Sigmoid colon (tissue), 7 donors: ENCODE measurements around the gene APOH. TPM values are rescaled to one million over a fixed set of nuclear protein-coding genes. Genes with fewer than 3 reads are reported as not detected.

Experiments
- DNase-seq: peaks from one replicate; pipeline ENCODE4 v3.0.0-alpha.2; 2019
- H3K27ac ChIP-seq, 4 donors: fragments of 200-600 bp; sonication (generic); one replicate each; pipeline ENCODE4 v1.5.1; 2016 to 2019; ENCODE audit warnings: mild to moderate bottlenecking in 1 of 4
- H3K27me3 ChIP-seq, 3 donors: fragments of 200-600 bp; sonication (generic); one replicate each; pipeline ENCODE4 v1.5.1; 2019; ENCODE audit warnings: mild to moderate bottlenecking in 1 of 3
- H3K36me3 ChIP-seq, 4 donors: fragments of 200-600 bp; sonication (generic); one replicate each; pipeline ENCODE4 v1.5.1; 2016 to 2019
- H3K4me1 ChIP-seq, 4 donors: fragments of 200-600 bp; sonication (generic); one replicate each; pipeline ENCODE4 v1.5.1; 2017 to 2019
- H3K4me3 ChIP-seq, 4 donors: fragments of 200-600 bp; sonication (generic); one replicate each; pipeline ENCODE4 v1.5.1; 2017 to 2019; ENCODE audit warnings: mild to moderate bottlenecking in 2 of 4, moderate library complexity in 1 of 4
- H3K9me3 ChIP-seq, 4 donors: fragments of 200-600 bp in 3 of 4; sonication (generic) in 3 of 4; one replicate each; pipeline versions ENCODE4 v1.5.1 to v1.6.1; 2013 to 2019
- CTCF ChIP-seq, 4 experiments: fragments of 450-650 bp in 3 of 4; fragments of 200-600 bp in 1 of 4; IDR thresholded peaks; one replicate each; pipeline ENCODE4 v1.5.1; 2016 to 2019; ENCODE audit warnings: antibody characterized with exemption in 4 of 4, mild to moderate bottlenecking in 3 of 4, moderate library complexity in 2 of 4
- EP300 ChIP-seq, 4 donors: sonication (generic); formaldehyde crosslinking; IDR thresholded peaks; one replicate each; pipeline ENCODE4 v1.6.1; 2017; ENCODE audit warnings: antibody characterized with exemption in 4 of 4
- POLR2A ChIP-seq, 2 donors: fragments of 450-650 bp; IDR thresholded peaks; one replicate each; pipeline ENCODE4 v1.6.1; 2016; ENCODE audit warnings: antibody characterized with exemption in 2 of 2, mild to moderate bottlenecking in 2 of 2, moderate library complexity in 2 of 2
- POLR2AphosphoS5 ChIP-seq, 4 donors: sonication (generic); formaldehyde crosslinking; IDR thresholded peaks; one replicate each; pipeline ENCODE4 v1.6.1; 2017; ENCODE audit warnings: antibody characterized with exemption in 4 of 4
- WGBS, 2 donors: extraction: QIAGEN DNeasy Blood & Tissue Kit; methylation state at CpG; one replicate each; pipeline ENCODE4 v1.1.7; 2013; 5-methylcytosine and 5-hydroxymethylcytosine counted together
- intact Hi-C: fragments of 100-400 bp; cut with DNase I; formaldehyde crosslinking; loops from one replicate; pipeline ENCODE4 v1.15.1; 2023
- polyA plus RNA-seq, 3 donors: library from polyadenylated mRNA; stranded (reverse); fragments of 200-250 nt; gene quantifications; one replicate each; pipeline ENCODE4 v1.2.3, GENCODE V29; 2013
- total RNA-seq, 4 donors: library from RNA; depleted of rRNA; stranded (reverse); fragments of >200 nt; gene quantifications; one replicate each; pipeline ENCODE4 v1.1.0, GENCODE V29; 2016
- donor health status: healthy with polysubstance abuse.
- donor health status: Bipolar disorder and iron deficiency.
- donor health status: healthy.

Gene APOH
- total and polyA plus RNA-seq, 7 donors, result 0.20 to 0.71 TPM; not detected in 5

- no peaks in the 10 kb centered on the region for H3K27me3 ChIP-seq
- H3K4me3 ChIP-seq, result no peak overlapping the region
- H3K27ac ChIP-seq, result no peak overlapping the region
- no peaks in the 10 kb centered on the region for H3K4me1 ChIP-seq
- no peaks in the 10 kb centered on the region for H3K9me3 ChIP-seq
- intact Hi-C loops, result no loop called here
- H3K36me3 ChIP-seq, result no peaks in the 10 kb centered on the region
- WGBS, 2 donors, result 91 to 92% methylated on average over 5 of the region's 5 CpGs
- DNase-seq, result no peak
- TF ChIP-seq POLR2AphosphoS5 (IDR thresholded peaks at IDR 0.05), result no peak
- no peak for TF ChIP-seq CTCF (IDR thresholded peaks at IDR 0.05)
Measured at GRCh38 chr17:66264696-66265095, 35.5 kb upstream of the APOH start.

GRCh38 chr17:66262767-66263166 lies 33.6 kb upstream of the APOH start:
- no peak overlapping the region for H3K27ac ChIP-seq
- H3K4me1 ChIP-seq, result no peaks in the 10 kb centered on the region
- WGBS, 2 donors, result 66 to 71% methylated on average over 2 of the region's 2 CpGs
- DNase-seq, result no peak
- H3K36me3 ChIP-seq, result no peaks in the 10 kb centered on the region
- H3K4me3 ChIP-seq, result no peak overlapping the region
- no peaks in the 10 kb centered on the region for H3K9me3 ChIP-seq
- intact Hi-C loops, result no loop called here
- TF ChIP-seq EP300 (IDR thresholded peaks at IDR 0.05) (no peak), CTCF (IDR thresholded peaks at IDR 0.05) (no peak), POLR2AphosphoS5 (IDR thresholded peaks at IDR 0.05) (no peak), POLR2A (IDR thresholded peaks at IDR 0.05) (no peak)
- no peaks in the 10 kb centered on the region for H3K27me3 ChIP-seq

GRCh38 chr17:66260688-66261087 lies 31.5 kb upstream of the APOH start:
- intact Hi-C loops, result no loop called here
- WGBS, 2 donors, result 97 to 100% methylated on average over 1 of the region's 1 CpG
- Histone ChIP-seq H3K4me1 (no peaks in the 10 kb centered on the region), H3K4me3 (no peak overlapping the region), H3K27me3 (no peaks in the 10 kb centered on the region), H3K36me3 (no peaks in the 10 kb centered on the region), H3K9me3 (no peaks in the 10 kb centered on the region), H3K27ac (no peak overlapping the region)
- no peak for TF ChIP-seq CTCF (IDR thresholded peaks at IDR 0.05)
- DNase-seq, result no peak

GRCh38 chr17:66260275-66260674 lies 31.1 kb upstream of the APOH start:
- Histone ChIP-seq H3K9me3 (no peaks in the 10 kb centered on the region), H3K4me3 (no peak overlapping the region), H3K27me3 (no peaks in the 10 kb centered on the region), H3K36me3 (no peaks in the 10 kb centered on the region), H3K27ac (no peak overlapping the region), H3K4me1 (peaks cover 0 to 2% (median 0%) of the 10 kb centered on the region in 4 donors)
- no peak for DNase-seq
- 88 to 97% methylated on average over 6 of the region's 6 CpGs for WGBS, 2 donors
- no peak for TF ChIP-seq CTCF (IDR thresholded peaks at IDR 0.05)
- TF ChIP-seq POLR2AphosphoS5 (IDR thresholded peaks at IDR 0.05), result no peak
- TF ChIP-seq EP300 (IDR thresholded peaks at IDR 0.05), result no peak
- TF ChIP-seq POLR2A (IDR thresholded peaks at IDR 0.05), result no peak
- intact Hi-C loops, result no loop called here

GRCh38 chr17:66255527-66255971 lies 26.3 kb upstream of the APOH start:
- H3K27me3 ChIP-seq, result no peaks in the 10 kb centered on the region
- no peak overlapping the region for H3K4me3 ChIP-seq
- no peak for TF ChIP-seq EP300 (IDR thresholded peaks at IDR 0.05)
- no peak for TF ChIP-seq CTCF (IDR thresholded peaks at IDR 0.05)
- no peak for TF ChIP-seq POLR2AphosphoS5 (IDR thresholded peaks at IDR 0.05)
- no peak for TF ChIP-seq POLR2A (IDR thresholded peaks at IDR 0.05)
- no peaks in the 10 kb centered on the region for H3K9me3 ChIP-seq
- no peaks in the 10 kb centered on the region for H3K36me3 ChIP-seq
- DNase-seq, result no peak
- H3K4me1 ChIP-seq, result peaks cover 0 to 3% (median 0%) of the 10 kb centered on the region in 4 donors
- H3K27ac ChIP-seq, result no peak overlapping the region
- 64 to 66% methylated on average over 3 of the region's 3 CpGs for WGBS, 2 donors
- intact Hi-C loops, result loop anchor here (1.0 to 2.0 kb wide), 3 partner anchors 312 to 417 kb away; no protein-coding TSS in a partner anchor
